ENCODE measurements around the gene PRKN.

Gene PRKN

GRCh38 chr6:161671117-161671516, 1056.4 kb downstream of the PRKN start:
- no peak for TF ChIP-seq POLR2AphosphoS5 (IDR thresholded peaks at IDR 0.05; ENCODE audit: low read depth)
- no peak for TF ChIP-seq SPI1 (IDR thresholded peaks at IDR 0.05; ENCODE audit: borderline replicate concordance, low read depth)
- no peak for TF ChIP-seq CTCF (IDR thresholded peaks at IDR 0.05; ENCODE audit: insufficient read depth, low read length)
- TF ChIP-seq REST (IDR thresholded peaks at IDR 0.05; ENCODE audit: insufficient replicate concordance, low read depth): no peak
- TF ChIP-seq GABPA (IDR thresholded peaks at IDR 0.05; ENCODE audit: low read depth): no peak
- DNase-seq (ENCODE audit: low read depth in 1 of 2, low spot score in 1 of 2): no peak

GRCh38 chr6:161668665-161669064, 1058.9 kb downstream of the PRKN start:
- Histone ChIP-seq H3K4me3 (replicated peaks; ENCODE audit: insufficient read depth, low read length) (no peak overlapping the region), H3K27ac (replicated peaks) (no peak overlapping the region), H3K27me3 (ENCODE audit: insufficient read depth, poor library complexity, severe bottlenecking) (no peaks in the 10 kb centered on the region)
- DNase-seq (ENCODE audit: low read depth in 1 of 2, low spot score in 1 of 2): no peak
- TF ChIP-seq SPI1 (IDR thresholded peaks at IDR 0.05; ENCODE audit: borderline replicate concordance, low read depth) (no peak), REST (IDR thresholded peaks at IDR 0.05; ENCODE audit: insufficient replicate concordance, low read depth) (no peak), GABPA (IDR thresholded peaks at IDR 0.05; ENCODE audit: low read depth) (no peak), POLR2AphosphoS5 (IDR thresholded peaks at IDR 0.05; ENCODE audit: low read depth) (no peak), CTCF (IDR thresholded peaks at IDR 0.05; ENCODE audit: insufficient read depth, low read length) (no peak)

More at GRCh38 chr6:161671117-161671516, 1056.4 kb downstream of the PRKN start:
- Histone ChIP-seq H3K27ac (replicated peaks) (no peak overlapping the region), H3K4me3 (replicated peaks; ENCODE audit: insufficient read depth, low read length) (no peak overlapping the region), H3K27me3 (ENCODE audit: insufficient read depth, poor library complexity, severe bottlenecking) (no peaks in the 10 kb centered on the region)

GRCh38 chr6:161667957-161668356, 1059.6 kb downstream of the PRKN start:
- Histone ChIP-seq H3K27ac (replicated peaks) (no peak overlapping the region), H3K27me3 (ENCODE audit: insufficient read depth, poor library complexity, severe bottlenecking) (no peaks in the 10 kb centered on the region), H3K4me3 (replicated peaks; ENCODE audit: insufficient read depth, low read length) (no peak overlapping the region)
- no peak for DNase-seq (ENCODE audit: low read depth in 1 of 2, low spot score in 1 of 2)
- TF ChIP-seq CTCF (IDR thresholded peaks at IDR 0.05; ENCODE audit: insufficient read depth, low read length): no peak
- no peak for TF ChIP-seq POLR2AphosphoS5 (IDR thresholded peaks at IDR 0.05; ENCODE audit: low read depth)
- no peak for TF ChIP-seq REST (IDR thresholded peaks at IDR 0.05; ENCODE audit: insufficient replicate concordance, low read depth)
- no peak for TF ChIP-seq GABPA (IDR thresholded peaks at IDR 0.05; ENCODE audit: low read depth)
- no peak for TF ChIP-seq SPI1 (IDR thresholded peaks at IDR 0.05; ENCODE audit: borderline replicate concordance, low read depth)
